Large intestine (tissue), 3 donors: ENCODE measurements around the gene RASAL1. TPM values are rescaled to one million over a fixed set of nuclear protein-coding genes. Genes with fewer than 3 reads are reported as not detected.

Experiments used
- DNase-seq, 2 donors: peaks; one replicate each; pipeline versions ENCODE4 v3.0.0 to v3.0.0-alpha.2; 2013
- H3K27ac ChIP-seq: one replicate; pipeline ENCODE4 v1.5.1; 2013; ENCODE audit warnings: low read length
- H3K27me3 ChIP-seq: 2 replicates; pipeline ENCODE4 v1.6.1; 2013; ENCODE audit warnings: low read length; ENCODE audit not compliant: control insufficient read depth, insufficient read depth
- H3K36me3 ChIP-seq: 2 replicates; pipeline ENCODE4 v1.6.1; 2013; ENCODE audit warnings: low read length; ENCODE audit not compliant: control insufficient read depth, insufficient read depth
- H3K4me1 ChIP-seq: one replicate; pipeline ENCODE4 v1.6.1; 2013; ENCODE audit warnings: low read length; ENCODE audit not compliant: control insufficient read depth, insufficient read depth
- H3K4me3 ChIP-seq: one replicate; pipeline ENCODE4 v1.5.1; 2013; ENCODE audit warnings: low read length
- H3K9me3 ChIP-seq: one replicate; pipeline ENCODE4 v1.6.1; 2013; ENCODE audit warnings: mild to moderate bottlenecking, low read depth, low read length, moderate library complexity; ENCODE audit not compliant: control insufficient read depth
- WGBS: methylation state at CpG from one replicate; pipeline ENCODE4 v1.1.5; 2013; ENCODE audit warnings: low lambda C conversion rate; ENCODE audit not compliant: insufficient coverage; 5-methylcytosine and 5-hydroxymethylcytosine counted together
- polyA plus RNA-seq: library from polyadenylated mRNA; unstranded; fragments of 120-200 nt; gene quantifications from one replicate; pipeline ENCODE4 v1.2.1, GENCODE V29; 2013

The RASAL1 gene
- polyA plus RNA-seq, 1 donor = 0.69 TPM

DNA sequence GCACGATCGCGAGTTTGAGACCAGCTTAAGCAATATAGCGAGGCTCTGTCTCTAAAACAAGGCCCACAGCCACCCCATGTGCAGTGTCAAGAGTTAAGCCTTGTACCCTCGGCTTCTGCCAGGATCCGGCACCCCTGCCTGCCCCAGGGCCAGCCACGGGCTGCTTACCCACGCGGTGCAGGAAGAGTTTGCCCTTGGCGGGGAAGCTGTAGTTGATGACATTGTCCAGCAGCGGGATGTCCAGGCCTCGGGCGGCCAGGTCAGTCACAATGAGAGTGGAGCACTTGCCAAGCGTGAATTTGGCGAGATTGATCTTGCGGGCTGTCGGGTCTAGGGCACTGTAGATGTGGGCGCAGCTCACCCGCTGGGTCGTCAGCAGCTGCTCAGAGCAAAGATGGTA, 36.6 kb upstream of the RASAL1 start:
- no CpG with 5 or more reads among the region's 20 CpGs for WGBS
- peaks cover 86% of the 10 kb centered on the region for H3K36me3 ChIP-seq

DNA sequence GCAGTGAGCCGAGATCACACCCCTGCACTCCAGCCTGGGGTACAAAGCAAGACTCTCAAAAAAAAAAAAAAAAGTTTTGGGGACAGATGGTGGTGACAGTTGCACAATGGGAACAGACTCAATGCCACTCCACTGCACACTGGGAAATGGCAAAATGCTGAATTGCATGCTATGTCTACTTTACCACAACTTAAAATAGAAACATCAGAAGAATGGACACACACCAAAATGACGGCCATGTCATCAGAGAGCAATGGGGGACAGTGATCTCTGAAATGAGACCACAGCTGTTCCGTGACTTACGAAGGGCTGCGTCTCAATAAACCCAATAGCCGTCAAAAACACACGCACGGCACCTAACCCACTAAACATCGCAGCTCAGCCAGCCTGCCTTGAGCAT, 36.0 kb upstream of the RASAL1 start:
- no CpG with 5 or more reads among the region's 9 CpGs for WGBS
- H3K27me3 ChIP-seq = no peaks in the 10 kb centered on the region
- H3K4me1 ChIP-seq = peaks cover 3% of the 10 kb centered on the region
- no peak overlapping the region for H3K27ac ChIP-seq
- no peak for DNase-seq
- no peak overlapping the region for H3K4me3 ChIP-seq
- H3K9me3 ChIP-seq = no peaks in the 10 kb centered on the region
- H3K36me3 ChIP-seq = peaks cover 83% of the 10 kb centered on the region

More for the DNA sequence above, 36.6 kb upstream of the RASAL1 start:
- H3K4me3 ChIP-seq = no peak overlapping the region
- DNase-seq = no peak
- H3K9me3 ChIP-seq = no peaks in the 10 kb centered on the region
- peaks cover 3% of the 10 kb centered on the region for H3K4me1 ChIP-seq
- no peaks in the 10 kb centered on the region for H3K27me3 ChIP-seq
- no peak overlapping the region for H3K27ac ChIP-seq

DNA sequence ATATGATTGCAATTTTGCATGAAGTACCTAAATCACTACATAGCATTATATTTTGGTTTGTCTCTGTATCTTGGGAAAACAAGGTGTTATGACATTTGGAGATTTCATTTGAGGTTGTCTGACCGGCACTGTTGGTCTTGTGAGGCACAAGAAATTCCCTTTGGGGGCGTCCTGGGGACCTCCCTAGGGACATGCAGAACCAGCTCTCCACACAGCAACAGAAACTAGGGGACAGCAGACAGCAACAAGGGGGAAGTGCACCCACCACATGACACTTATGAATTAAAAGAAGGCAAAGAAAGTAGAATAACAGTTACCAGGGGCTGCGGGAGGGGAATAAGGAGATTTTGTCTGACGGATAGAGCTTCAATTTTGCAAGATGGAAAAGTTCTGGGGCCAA, 35.4 kb upstream of the RASAL1 start:
- DNase-seq = no peak
- no CpG with 5 or more reads among the region's 4 CpGs for WGBS
- no peak overlapping the region for H3K4me3 ChIP-seq
- no peaks in the 10 kb centered on the region for H3K9me3 ChIP-seq
- H3K27me3 ChIP-seq = no peaks in the 10 kb centered on the region
- peaks cover 3% of the 10 kb centered on the region for H3K4me1 ChIP-seq
- H3K27ac ChIP-seq = no peak overlapping the region
- H3K36me3 ChIP-seq = peaks cover 83% of the 10 kb centered on the region

DNA sequence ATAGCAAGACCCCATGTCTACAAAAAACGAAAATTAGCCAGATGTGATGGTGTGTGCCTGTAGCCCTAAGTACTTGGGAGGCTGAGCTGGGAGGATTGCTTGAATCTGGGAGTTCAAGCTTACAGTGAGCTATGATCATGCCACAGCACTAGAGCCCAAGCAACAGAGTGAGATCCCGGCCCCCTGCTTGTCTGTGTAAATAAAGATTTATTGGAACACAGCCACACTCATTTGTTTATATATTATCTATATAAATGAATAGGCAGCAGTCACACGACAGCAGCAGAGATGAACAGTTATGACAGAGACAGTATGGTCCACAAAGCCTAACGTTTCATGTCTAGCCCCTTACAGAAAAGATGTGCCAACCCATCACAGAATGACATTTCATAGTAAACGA, 34.9 kb upstream of the RASAL1 start:
- H3K36me3 ChIP-seq = peaks cover 87% of the 10 kb centered on the region
- WGBS = no CpG with 5 or more reads among the region's 5 CpGs

DNA sequence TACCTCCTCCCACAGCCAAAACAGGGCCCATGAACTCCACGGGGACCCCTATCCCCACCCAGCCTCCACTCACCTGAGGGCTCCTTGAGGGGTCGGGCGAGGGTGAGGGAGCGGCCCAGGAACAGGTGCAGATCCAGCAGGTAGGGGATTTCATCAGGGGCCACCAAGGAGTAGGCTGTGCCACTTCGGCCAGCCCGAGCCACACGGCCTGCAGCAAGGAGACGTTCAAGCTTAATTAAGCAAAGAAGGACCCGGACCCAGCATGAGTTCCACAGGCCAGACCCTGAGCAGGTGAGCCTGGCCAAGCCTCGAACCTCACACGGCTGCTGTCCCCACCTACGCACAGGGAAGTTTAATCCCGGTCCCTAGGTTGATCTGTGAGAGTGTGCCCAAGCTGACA, 34.1 kb upstream of the RASAL1 start:
- no peak overlapping the region for H3K4me3 ChIP-seq
- no peaks in the 10 kb centered on the region for H3K27me3 ChIP-seq
- H3K9me3 ChIP-seq = no peaks in the 10 kb centered on the region
- peaks cover 90% of the 10 kb centered on the region for H3K36me3 ChIP-seq
- no peak for DNase-seq
- no CpG with 5 or more reads among the region's 13 CpGs for WGBS
- peaks cover 3% of the 10 kb centered on the region for H3K4me1 ChIP-seq
- no peak overlapping the region for H3K27ac ChIP-seq

More for the DNA sequence above, 34.9 kb upstream of the RASAL1 start:
- Histone ChIP-seq H3K4me1 (peaks cover 3% of the 10 kb centered on the region), H3K27me3 (no peaks in the 10 kb centered on the region), H3K4me3 (no peak overlapping the region), H3K9me3 (no peaks in the 10 kb centered on the region), H3K27ac (no peak overlapping the region)
- no peak for DNase-seq

DNA sequence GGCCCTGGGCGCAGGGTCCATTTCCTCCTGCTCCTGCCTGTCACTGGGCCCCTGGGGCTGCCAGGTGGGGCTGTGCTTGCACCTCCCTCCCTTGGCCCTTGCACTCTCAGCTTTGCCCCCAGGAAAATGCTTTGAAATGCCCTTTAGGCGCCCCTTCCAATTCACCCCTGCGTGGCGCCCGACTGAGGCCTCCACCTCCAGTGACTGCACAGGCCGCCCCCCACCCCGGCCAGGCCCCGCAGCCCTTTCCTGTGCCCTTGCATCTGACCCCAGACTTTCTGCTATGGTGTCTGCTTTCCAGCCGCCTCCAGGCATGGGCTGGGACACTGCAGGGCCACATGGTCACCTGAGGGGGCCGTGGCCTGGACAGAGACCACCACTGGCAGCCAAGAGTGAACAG, 32.3 kb upstream of the RASAL1 start:
- WGBS = no CpG with 5 or more reads among the region's 10 CpGs
- H3K27me3 ChIP-seq = no peaks in the 10 kb centered on the region
- H3K4me1 ChIP-seq = no peaks in the 10 kb centered on the region
- peaks cover 85% of the 10 kb centered on the region for H3K36me3 ChIP-seq
- no peak for DNase-seq
- H3K27ac ChIP-seq = no peak overlapping the region
- H3K9me3 ChIP-seq = no peaks in the 10 kb centered on the region
- H3K4me3 ChIP-seq = no peak overlapping the region

DNA sequence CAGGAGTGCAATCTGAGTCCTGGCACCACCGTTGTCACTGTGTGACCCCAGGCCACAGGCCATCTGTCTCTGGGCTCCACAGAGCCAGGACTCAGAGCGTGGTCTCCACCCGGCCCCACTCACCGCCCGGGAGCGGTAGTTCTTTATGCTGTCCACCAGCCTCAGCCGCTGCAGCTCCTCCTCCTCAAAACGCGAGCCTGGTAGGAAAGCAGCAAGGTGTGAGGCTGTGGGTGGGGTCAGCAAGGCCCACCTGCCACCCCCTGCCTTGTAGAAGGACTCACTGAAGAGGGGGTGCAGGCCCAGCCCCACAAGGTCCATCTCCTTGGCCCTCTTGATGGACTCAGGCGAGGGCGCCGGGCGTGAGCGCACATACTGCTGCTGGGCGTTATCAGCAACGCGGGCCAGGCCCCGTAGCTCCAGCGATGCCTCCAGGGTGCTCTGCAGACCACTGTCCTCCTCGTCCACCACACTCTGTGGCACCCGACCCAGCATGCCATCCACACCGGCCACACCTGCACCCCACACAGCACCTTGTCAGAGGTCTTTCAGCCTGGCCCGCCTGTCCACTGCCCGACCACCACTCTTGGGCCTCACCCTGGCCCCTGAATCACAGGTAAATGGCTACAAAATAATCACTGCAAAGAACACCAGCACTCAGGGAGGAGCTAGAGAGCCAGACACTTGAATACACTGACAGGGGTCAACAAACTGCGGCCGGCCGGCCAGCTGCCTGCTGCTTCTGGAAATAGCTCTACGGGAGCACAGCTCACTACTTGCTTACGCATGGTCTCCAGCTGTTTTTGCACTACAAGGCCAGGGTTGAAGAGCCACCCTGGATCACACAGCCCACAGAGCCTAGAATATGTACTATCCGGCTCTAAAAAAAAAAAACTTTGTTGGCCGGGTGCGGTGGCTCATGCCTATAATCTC, 30.2 kb upstream of the RASAL1 start:
- Histone ChIP-seq H3K27me3 (no peaks in the 10 kb centered on the region), H3K27ac (no peak overlapping the region), H3K9me3 (no peaks in the 10 kb centered on the region), H3K36me3 (peaks cover 83% of the 10 kb centered on the region), H3K4me3 (no peak overlapping the region), H3K4me1 (no peaks in the 10 kb centered on the region)
- no peak for DNase-seq
- WGBS = no CpG with 5 or more reads among the region's 32 CpGs

DNA sequence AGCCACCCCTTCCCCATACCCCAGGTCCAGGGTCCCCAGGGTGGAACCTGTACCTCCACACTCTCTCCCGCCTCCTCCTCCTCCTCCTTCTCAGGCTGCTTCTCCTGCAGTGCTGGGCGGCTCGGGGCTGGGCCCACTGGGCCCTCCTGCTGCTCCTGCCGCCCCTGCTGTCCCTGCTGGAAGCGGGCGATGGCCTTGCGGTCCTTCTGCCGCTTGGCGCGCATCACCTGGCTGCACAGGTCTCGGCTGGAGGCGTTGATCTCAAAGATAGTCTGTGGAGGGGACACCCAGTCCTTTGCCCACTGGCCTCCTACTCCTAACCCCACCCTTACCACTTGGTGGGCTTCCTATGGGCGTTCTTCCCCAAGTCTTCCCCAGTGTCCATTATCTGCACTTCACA, 28.5 kb upstream of the RASAL1 start:
- H3K4me3 ChIP-seq = no peak overlapping the region
- no peaks in the 10 kb centered on the region for H3K9me3 ChIP-seq
- WGBS = no CpG with 5 or more reads among the region's 13 CpGs
- no peak overlapping the region for H3K27ac ChIP-seq
- no peaks in the 10 kb centered on the region for H3K4me1 ChIP-seq
- no peaks in the 10 kb centered on the region for H3K27me3 ChIP-seq
- peaks cover 84% of the 10 kb centered on the region for H3K36me3 ChIP-seq
- no peak for DNase-seq

DNA sequence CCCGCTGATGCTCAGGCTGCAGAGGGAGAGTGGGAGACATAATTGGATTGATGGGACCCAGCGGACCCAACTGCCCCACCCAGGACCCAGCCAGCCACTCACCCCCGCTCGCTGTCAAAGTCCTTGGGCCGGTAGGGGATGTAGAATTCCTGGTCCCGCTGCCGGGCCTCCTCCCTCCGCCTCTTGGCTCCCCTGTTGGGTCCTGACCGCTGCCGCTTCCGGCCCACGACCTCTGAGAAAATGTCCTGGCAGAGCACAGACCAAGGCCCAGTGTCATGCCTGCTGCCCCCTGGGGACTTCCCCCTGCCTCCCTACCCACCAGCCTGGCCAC, 27.4 kb upstream of the RASAL1 start:
- no peak for DNase-seq
- Histone ChIP-seq H3K4me3 (no peak overlapping the region), H3K9me3 (no peaks in the 10 kb centered on the region), H3K27ac (no peak overlapping the region), H3K36me3 (peaks cover 83% of the 10 kb centered on the region), H3K27me3 (no peaks in the 10 kb centered on the region), H3K4me1 (no peaks in the 10 kb centered on the region)
- WGBS = no CpG with 5 or more reads among the region's 12 CpGs

DNA sequence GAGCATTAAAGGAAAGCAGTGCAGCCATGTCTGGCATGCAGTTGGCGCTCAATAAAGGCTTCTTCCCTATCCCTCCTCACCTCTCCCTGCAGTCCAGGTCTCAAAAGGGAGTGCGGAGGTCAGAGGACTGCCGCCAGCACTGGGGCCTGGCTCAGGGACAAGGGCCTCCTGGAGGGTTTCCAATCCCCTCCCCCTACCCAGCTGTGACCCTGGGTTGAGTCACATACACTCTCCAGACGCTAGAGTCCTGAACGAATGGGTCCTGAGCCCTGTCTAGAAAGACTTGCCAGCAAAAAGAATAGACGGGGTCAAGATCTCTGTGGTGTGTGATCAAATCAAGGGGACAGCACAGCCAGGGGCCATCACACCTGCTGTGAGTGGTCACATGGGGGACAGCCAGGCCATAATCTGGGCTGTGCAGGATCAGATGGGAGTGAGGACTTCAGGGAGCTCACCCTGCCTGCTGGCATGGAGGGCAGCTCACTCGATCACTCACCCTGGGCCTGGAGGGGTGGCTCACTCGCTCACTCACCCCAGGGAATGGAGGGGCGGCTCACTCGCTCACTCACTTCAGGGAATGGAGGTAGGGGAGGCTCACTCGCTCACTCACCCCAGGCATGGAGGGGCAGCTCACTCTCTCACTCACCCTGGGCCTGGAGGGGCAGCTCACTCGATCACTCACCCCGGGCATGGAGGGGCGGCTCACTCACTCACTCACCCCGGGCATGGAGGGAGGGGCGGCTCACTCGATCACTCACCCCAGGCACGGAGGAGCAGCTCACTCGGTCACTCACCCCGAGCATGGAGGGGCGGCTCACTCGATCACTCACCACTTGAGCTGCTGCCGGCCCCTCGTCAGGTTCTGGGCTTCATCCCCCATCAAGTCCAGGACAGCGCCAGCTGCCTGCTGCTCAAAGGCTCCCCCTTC, 26.8 kb upstream of the RASAL1 start:
- no CpG with 5 or more reads among the region's 25 CpGs for WGBS
- H3K4me1 ChIP-seq = no peaks in the 10 kb centered on the region
- peaks cover 83% of the 10 kb centered on the region for H3K36me3 ChIP-seq
- no peak overlapping the region for H3K4me3 ChIP-seq
- no peak overlapping the region for H3K27ac ChIP-seq
- H3K9me3 ChIP-seq = no peaks in the 10 kb centered on the region
- no peak for DNase-seq
- H3K27me3 ChIP-seq = no peaks in the 10 kb centered on the region
